Vagina (tissue), 2 donors: ENCODE measurements around the gene MAP7. TPM values are rescaled to one million over a fixed set of nuclear protein-coding genes. Genes with fewer than 3 reads are reported as not detected.

ENCODE experiments used
- DNase-seq, 2 donors: peaks; one replicate each; pipeline ENCODE4 v3.0.0-alpha.2; 2017; ENCODE audit errors: extremely low spot score in 2 of 2
- H3K27ac ChIP-seq: fragments of 200-600 bp; sonication (generic); one replicate; pipeline ENCODE4 v1.5.1; 2019
- H3K27me3 ChIP-seq: fragments of 200-600 bp; sonication (generic); one replicate; pipeline ENCODE4 v1.5.1; 2019
- H3K36me3 ChIP-seq, 2 donors: fragments of 200-600 bp; sonication (generic); one replicate each; pipeline ENCODE4 v1.5.1; 2017 to 2019
- H3K4me1 ChIP-seq: fragments of 200-600 bp; sonication (generic); one replicate; pipeline ENCODE4 v1.5.1; 2019
- H3K4me3 ChIP-seq, 2 donors: fragments of 200-600 bp; sonication (generic); 1 replicate in 1 of 2; 2 replicates in 1 of 2; pipeline ENCODE4 v1.5.1; 2016 to 2019
- H3K9me3 ChIP-seq: fragments of 200-600 bp; sonication (generic); one replicate; pipeline ENCODE4 v1.5.1; 2019
- CTCF ChIP-seq, 3 experiments: fragments of 450-650 bp in 2 of 3; fragments of 200-600 bp in 1 of 3; sonication (generic) in 1 of 3; IDR thresholded peaks; one replicate each; pipeline ENCODE4 v1.5.1; 2017 to 2019; ENCODE audit warnings: antibody characterized with exemption in 3 of 3, mild to moderate bottlenecking in 2 of 3, moderate library complexity in 2 of 3
- POLR2A ChIP-seq, 2 donors: fragments of 450-650 bp; IDR thresholded peaks; one replicate each; pipeline ENCODE4 v1.6.1; 2017; ENCODE audit warnings: antibody characterized with exemption in 2 of 2, mild to moderate bottlenecking in 2 of 2, moderate library complexity in 2 of 2
- POLR2AphosphoS5 ChIP-seq, 2 donors: sonication (generic); formaldehyde crosslinking; IDR thresholded peaks; one replicate each; pipeline ENCODE4 v1.9.0; 2017; ENCODE audit warnings: antibody characterized with exemption in 2 of 2, mild to moderate bottlenecking in 2 of 2, low read depth in 1 of 2; ENCODE audit not compliant: insufficient read depth in 1 of 2
- intact Hi-C: fragments of 100-400 bp; cut with DNase I; formaldehyde crosslinking; loops from one replicate; pipeline ENCODE4 v1.15.1; 2023
- total RNA-seq: library from RNA; depleted of rRNA; stranded (reverse); fragments of >200 nt; gene quantifications from one replicate; pipeline ENCODE4 v1.2.3, GENCODE V29; 2016

MAP7 gene
- total RNA-seq, 1 donor from 2014 or later, result 9.3 TPM

DNA sequence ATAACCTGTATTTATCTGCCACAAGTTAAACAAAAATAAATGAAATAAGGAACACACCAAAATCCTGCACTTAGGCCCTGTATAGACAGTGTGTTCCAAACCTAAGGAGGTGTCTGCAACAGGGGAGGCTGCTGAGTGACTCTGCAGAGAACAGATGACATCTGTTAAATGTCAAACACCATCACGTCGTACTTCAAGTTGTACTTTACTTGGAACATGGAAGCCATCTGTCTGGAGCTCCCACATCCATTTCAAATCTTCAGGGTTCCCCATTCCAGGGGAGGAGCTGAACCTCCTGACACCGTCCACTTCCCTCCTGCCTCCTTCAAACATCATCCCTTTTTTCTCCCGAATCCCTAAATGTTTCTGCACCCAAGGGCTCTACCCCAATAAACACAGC, 1.8 kb upstream of the MAP7 start:
- Histone ChIP-seq H3K36me3 (no peaks in the 10 kb centered on the region), H3K27ac (no peak overlapping the region), H3K9me3 (no peaks in the 10 kb centered on the region), H3K4me3 (no peak overlapping the region), H3K4me1 (peaks cover 14% of the 10 kb centered on the region), H3K27me3 (no peaks in the 10 kb centered on the region)
- intact Hi-C loops, result no loop called here
- no peak for DNase-seq
- TF ChIP-seq POLR2AphosphoS5 (IDR thresholded peaks at IDR 0.05; ENCODE audit: insufficient read depth in 1 of 2, low read depth in 1 of 2), result no peak

DNA sequence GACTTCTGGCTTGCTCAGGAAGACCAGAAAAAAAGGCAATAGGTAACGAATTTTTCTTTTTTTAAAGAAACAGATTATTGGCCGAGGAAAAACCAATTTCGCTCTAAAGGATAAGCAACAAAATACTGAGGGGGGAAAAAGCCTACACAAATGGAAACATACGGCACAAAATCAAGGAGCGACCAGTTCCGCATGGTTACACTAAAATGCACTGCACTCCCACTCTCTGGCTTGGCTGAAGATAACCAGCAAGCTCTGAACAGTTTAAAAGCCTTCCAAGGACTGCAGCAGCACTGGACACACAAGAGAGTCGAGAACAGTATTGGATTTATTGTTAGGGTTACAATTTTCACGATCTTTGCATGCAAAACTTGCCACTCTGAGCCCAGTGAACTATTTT, 881 bp upstream of the MAP7 start:
- intact Hi-C loops, result no loop called here
- DNase-seq, result no peak
- H3K4me1 ChIP-seq, result peaks cover 14% of the 10 kb centered on the region
- H3K9me3 ChIP-seq, result no peaks in the 10 kb centered on the region
- H3K27ac ChIP-seq, result no peak overlapping the region
- H3K36me3 ChIP-seq, result no peaks in the 10 kb centered on the region
- H3K27me3 ChIP-seq, result no peaks in the 10 kb centered on the region
- TF ChIP-seq CTCF (IDR thresholded peaks at IDR 0.05) (no peak), POLR2AphosphoS5 (IDR thresholded peaks at IDR 0.05; ENCODE audit: insufficient read depth in 1 of 2, low read depth in 1 of 2) (no peak), POLR2A (IDR thresholded peaks at IDR 0.05) (no peak)
- H3K4me3 ChIP-seq, result peak overlapping the region; percentile 58 to 74

DNA sequence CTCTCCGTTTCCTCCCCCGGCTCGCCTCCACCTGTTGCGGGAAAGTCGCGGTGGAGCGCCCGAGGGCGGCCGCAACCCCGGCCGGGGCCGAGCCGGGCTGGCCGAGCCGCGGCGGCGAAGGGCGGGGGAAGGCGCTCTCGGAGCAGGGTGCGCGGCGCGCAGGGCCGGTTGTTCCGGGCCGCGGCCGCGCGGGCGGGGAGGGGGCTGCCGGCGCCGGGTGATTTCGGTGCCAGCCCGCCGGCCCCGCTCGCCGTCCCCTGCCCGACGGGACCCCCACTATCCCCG, 235 bp downstream of the MAP7 start:
- H3K27ac ChIP-seq, result peak overlapping the region; percentile 74
- peaks cover 14% of the 10 kb centered on the region for H3K4me1 ChIP-seq
- no peaks in the 10 kb centered on the region for H3K9me3 ChIP-seq
- no peak for TF ChIP-seq POLR2AphosphoS5 (IDR thresholded peaks at IDR 0.05; ENCODE audit: insufficient read depth in 1 of 2, low read depth in 1 of 2)
- TF ChIP-seq CTCF (IDR thresholded peaks at IDR 0.05), result no peak
- TF ChIP-seq POLR2A (IDR thresholded peaks at IDR 0.05), result no peak
- no peaks in the 10 kb centered on the region for H3K27me3 ChIP-seq
- intact Hi-C loops, result no loop called here
- no peaks in the 10 kb centered on the region for H3K36me3 ChIP-seq
- no peak for DNase-seq
- peak overlapping the region; percentile 58 to 74 for H3K4me3 ChIP-seq

DNA sequence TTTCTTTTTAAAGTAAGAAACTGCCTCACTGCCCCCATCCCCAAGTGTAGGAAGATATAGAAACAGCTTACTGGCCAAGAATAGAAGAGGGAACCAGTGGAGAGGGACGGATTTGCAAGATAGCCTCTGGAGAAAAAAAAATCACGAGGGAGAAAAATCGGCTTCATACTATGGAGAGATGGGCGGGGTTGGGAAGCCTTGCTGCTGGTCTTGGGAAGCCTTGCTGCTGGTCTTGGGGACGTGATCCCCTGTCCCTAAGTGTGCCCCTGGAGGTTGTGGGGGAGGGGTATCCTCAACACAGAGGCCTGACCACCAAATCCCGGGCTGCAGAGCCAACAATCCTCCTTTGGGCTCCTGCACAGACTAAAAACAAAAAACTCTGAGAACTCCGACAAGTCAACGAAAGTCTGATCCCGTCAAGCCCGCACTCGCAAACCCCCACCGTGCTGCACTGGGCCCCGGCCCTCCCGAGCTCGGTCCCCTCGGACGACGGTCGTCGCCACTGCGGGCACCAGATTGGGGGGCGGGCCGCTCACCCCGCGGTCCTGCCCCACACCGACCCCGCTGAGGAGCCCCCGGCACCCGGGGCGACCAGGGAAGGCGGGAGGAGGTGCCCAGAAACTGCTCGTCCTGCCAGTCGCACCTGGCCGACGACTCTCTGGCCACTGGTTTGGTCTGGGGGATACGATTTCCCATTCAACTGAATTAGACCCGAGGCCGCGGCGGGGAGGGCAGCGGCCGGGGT, 750 bp downstream of the MAP7 start:
- peaks cover 14% of the 10 kb centered on the region for H3K4me1 ChIP-seq
- TF ChIP-seq CTCF (IDR thresholded peaks at IDR 0.05), result no peak
- TF ChIP-seq POLR2A (IDR thresholded peaks at IDR 0.05), result no peak
- no peak for TF ChIP-seq POLR2AphosphoS5 (IDR thresholded peaks at IDR 0.05; ENCODE audit: insufficient read depth in 1 of 2, low read depth in 1 of 2)
- H3K4me3 ChIP-seq, result peak overlapping the region; percentile 58 to 74
- no peaks in the 10 kb centered on the region for H3K36me3 ChIP-seq
- peak overlapping the region; percentile 74 for H3K27ac ChIP-seq
- intact Hi-C loops, result no loop called here
- H3K27me3 ChIP-seq, result no peaks in the 10 kb centered on the region
- H3K9me3 ChIP-seq, result no peaks in the 10 kb centered on the region
- DNase-seq, result no peak

DNA sequence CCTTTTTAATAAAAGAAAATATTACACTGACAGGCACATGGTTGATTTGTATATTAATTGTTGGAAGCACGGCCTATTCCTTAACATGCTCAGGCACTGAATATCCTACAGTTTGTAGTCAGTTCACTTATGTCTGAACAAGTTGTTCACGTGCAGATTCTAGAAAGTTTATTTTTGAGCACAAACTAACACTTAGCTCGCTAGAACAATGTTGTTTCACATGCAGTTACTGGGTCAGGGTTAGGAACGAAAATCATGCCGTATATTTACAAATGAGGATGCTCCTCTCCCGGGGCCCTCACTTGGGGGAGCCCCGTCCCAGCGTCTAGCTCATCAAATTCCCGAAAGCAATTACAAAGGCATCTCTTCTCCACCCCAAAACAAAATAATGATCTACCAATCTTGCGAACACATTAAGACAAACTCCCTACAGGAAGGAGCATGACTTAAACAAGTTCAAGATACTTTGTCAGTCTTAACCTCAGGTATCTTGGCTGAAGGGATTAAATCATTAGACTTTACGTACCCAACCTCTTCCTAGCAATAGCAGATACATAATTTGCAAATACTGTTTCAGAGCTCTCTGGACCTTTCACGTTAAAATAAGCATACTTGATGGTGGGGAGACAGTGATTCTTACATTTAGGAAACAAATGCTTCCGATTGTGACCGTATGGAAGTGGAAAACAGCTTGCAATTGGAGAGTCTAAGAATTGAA, 1.5 kb downstream of the MAP7 start:
- no peak for DNase-seq
- H3K4me1 ChIP-seq, result peaks cover 14% of the 10 kb centered on the region
- peak overlapping the region in 1 of 2 donors; percentile 58 for H3K4me3 ChIP-seq
- intact Hi-C loops, result no loop called here
- TF ChIP-seq POLR2AphosphoS5 (IDR thresholded peaks at IDR 0.05; ENCODE audit: insufficient read depth in 1 of 2, low read depth in 1 of 2) (no peak), POLR2A (IDR thresholded peaks at IDR 0.05) (no peak), CTCF (IDR thresholded peaks at IDR 0.05) (no peak)
- H3K27me3 ChIP-seq, result no peaks in the 10 kb centered on the region
- H3K36me3 ChIP-seq, result no peaks in the 10 kb centered on the region
- H3K27ac ChIP-seq, result no peak overlapping the region
- H3K9me3 ChIP-seq, result no peaks in the 10 kb centered on the region
